ENCODE measurements around the gene OR2C1.

The OR2C1 gene

DNA sequence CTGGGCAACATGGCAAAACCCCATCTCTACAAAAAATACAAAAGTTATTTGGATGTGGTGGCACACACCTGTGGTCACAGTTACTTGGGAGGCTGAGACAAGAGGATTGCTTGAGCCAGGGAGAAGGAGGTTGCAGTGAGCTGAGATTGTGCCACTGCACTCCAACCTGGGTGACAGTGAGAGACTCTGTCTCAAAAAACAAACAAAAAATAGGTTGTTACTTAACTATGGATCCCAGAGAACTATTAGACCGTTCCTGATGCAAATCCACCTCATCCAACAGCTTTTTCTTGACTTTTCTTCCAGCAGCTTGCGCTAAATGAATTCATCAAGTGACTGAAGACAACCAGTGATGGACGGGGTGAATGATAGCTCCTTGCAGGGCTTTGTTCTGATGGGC lies at the start of gene OR2C1:
Gene OR2C1 (plus strand): TSS at position 301 of the 400 bp plus-strand sequence. CDS start 52 bp downstream, at position 353.
- DNase-seq: no peak

DNA sequence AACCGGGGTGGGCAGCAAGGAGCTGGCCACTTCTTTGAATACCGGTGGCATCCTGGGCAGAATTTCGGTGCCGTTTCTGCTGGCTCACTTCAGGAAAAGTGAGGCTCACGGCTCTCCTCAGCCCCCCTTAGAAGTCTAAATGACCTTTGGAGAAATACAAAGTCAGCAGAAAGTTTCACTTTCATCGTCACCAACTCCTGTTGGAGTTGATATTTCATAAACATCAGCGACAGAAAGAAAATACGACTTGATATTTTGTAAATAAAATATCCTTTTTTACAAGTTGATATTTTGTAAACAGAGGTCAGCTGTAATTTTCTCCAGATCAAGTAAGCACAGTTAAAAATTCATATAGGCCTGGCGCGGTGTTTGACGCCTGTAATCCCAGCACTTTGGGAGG lies 49.6 kb upstream of the OR2C1 start:
- no peak for DNase-seq

DNA sequence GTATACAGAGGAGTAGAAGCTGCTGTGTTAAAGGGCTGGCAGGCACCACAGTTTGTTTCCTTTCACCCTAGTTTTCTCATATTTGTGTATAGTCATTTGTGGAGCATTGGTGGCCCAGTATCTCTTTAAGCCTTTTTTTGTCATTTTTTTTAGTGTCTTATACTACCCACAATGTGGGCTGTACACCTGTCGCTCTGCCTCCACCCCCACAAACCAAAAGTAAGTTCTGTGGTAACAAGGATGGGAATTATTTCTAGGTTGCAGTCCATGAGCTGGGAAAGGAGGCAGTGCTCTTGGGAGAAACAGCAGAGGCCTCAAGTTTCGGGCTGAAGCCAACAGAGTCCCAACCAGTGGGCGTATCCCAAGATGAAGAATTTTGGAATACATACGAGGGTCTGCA lies 44.2 kb upstream of the OR2C1 start:
- no peak for DNase-seq

DNA sequence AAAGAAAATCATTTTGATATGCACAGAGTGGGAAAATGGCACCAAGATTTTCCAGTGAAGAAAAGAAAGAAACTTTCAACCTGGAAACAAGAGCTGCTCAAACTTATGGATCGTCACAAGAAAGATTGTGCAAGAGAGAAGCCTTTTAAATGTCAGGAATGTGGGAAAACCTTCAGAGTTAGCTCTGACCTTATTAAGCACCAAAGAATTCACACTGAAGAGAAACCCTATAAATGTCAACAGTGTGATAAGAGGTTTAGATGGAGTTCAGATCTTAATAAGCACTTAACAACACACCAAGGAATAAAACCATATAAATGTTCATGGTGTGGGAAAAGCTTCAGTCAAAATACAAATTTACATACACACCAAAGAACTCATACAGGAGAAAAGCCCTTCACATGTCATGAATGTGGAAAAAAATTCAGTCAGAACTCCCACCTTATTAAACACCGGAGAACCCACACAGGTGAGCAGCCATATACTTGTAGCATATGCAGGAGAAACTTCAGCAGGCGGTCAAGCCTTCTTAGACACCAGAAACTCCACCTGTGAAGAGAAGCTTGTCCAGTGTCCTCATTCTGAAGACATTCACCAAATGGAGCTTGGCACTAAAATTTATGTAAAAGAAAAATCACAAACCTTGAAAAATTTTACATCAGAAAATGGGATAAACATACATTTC lies 38.2 kb upstream of the OR2C1 start:
- no peak for DNase-seq

DNA sequence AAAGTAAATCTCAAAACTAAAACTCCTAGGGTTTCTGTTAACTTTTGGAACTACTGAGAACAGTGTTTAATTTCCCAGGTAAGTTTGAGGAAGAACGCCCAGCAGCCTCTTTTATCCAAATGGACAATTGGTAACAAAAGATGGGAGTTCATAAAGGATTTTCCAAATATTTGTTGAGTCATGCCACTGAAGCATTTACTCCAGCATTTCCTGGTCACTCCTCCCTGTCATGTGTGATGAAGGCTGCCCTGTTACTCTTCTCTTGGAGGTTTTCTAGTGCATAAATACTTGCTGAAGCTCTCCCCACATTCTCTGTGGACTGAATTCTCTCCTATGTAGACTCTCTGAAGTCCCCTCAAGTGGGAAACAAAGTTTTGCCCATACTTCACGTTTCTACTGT lies 33.9 kb upstream of the OR2C1 start:
- no peak for DNase-seq

DNA sequence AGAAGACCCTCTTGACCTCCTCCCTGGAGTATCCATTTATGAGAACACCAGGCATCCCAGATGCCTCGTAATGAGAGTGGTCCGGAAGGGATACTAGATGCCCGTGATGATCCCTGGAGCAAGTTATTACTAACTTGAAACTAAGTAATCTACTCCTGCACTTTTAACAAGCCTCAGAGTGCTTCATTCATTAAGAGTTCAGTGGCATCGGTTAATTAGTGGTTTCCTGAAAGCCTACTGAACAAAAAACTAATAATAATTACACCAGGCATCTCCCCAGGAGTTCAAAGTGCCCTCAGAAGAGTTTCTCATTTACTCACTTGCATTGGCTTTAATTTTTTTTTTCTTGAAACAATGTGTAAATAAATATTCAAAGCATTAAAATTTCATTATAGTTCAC lies 28.2 kb upstream of the OR2C1 start:
- no peak for DNase-seq

DNA sequence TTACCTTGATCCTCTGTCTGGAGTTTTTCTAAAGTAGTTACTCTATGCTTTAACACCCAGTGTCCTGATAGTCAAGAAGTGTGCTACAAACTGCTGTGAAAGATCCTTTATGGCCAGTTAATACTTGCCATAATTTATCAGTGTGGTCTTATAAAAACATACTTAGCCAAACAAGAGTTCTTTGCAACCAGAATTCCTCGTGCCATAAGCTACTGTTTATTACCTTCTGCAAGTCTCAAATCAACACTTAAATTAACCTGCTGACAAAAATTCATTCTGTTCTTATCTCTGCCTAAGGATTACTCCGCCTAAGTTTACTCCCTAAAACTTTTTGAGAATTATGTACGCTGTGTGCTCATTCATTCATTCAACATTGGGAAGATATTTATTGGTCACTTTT lies 27.6 kb upstream of the OR2C1 start:
- no peak for DNase-seq

DNA sequence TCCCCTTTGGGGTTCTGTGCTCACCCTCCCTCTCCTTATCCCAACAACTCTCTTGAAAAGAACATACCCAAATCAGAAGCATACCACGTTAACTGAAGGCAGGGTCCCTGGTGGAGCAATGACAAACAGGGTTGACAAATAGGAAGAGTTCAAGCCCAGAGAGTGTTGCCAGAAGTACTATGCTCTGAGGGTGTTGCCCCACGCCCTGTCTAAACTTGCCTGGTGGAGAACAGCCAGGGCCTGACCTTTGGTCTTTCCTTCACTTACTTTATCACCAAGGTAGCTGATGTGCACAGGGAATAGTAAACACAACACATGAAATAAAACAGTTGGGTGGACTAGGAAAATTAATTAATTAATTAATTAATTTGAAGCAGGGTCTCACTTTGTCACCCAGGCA lies 27.0 kb upstream of the OR2C1 start:
- no peak for DNase-seq

DNA sequence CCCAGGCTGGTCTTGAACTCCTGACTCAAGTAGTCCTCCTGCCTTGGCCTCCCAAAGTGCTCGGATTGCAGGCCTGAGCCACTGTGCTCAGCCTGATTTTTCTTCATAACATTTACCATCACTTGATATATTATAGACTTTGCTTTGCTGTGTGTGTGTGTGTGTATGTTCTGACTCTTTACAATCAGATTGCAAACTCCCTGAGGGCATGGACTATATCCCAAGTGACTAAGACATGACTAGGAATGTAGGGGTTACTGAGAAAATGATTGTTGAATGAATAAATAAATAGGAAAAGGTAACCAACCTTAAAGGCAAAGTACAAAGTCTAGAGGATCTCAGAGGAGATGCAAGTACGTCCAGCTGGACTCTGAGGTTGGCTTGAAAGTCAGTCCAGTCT lies 9.6 kb upstream of the OR2C1 start:
- DNase-seq: no peak

DNA sequence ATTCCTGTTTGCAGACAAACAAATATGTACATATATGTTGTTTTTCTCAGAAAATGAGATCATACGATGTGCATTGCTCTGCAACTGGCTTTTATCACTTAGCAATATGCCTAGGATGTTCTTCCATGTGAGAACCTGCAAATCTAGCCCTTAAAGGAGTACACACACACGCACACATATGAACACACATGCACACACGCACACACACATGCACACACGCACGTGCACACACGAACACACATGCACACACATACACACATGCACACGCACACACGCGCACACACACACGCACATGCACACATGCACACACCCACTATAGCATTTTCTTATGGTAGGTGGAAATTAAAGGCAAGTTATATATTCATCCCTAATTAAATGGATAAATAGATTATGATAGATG lies 8.1 kb upstream of the OR2C1 start:
- DNase-seq: no peak

DNA sequence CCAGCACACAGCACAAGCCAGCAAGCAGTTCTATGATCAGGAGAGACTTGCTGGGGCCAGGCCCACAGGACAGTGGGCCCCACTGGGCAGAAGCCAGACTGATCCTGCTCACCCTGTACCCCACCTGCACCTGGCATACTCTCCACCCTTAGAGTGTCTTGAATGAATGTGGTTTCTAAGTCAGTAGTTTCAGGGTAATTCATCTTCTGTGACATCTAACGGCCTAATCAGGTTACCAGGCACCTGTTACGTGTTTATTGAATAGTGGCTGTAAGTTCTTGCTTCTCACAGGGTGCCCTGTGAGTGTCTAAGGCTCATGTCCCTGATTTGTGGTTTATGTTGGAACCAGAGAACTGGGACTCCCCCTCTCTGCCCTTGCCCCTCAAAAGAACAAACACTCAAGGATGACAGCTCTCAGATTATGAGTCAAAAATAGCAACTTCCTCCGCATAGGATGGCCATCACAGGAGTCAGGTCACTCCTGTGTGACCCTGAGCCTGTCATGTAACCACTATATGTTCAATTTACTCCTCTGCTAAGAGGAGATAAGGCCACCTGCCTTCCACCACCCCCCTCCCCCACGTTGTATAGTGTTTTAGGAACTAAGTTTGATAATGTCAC lies 7.0 kb upstream of the OR2C1 start:
- no peak for DNase-seq

DNA sequence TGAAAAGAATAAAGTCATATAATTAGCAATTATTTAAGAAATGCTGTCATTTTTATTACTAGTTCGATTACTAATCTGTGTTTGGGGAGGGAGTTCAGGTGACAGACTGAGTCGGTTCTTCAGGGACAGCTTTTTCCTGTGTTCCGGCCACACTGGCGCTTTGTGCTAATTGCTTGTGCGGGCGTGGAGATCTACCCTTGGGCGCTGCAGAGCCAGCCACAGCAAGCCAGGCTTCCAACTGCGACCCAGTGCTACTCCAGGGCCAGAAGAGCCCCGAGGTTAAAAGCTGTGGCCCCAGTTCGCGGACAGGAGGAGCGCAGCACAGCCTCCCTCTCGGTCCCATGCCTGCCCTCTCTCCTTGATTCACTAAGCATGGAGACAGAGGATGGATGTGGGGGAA lies 6.5 kb upstream of the OR2C1 start:
- DNase-seq: no peak

DNA sequence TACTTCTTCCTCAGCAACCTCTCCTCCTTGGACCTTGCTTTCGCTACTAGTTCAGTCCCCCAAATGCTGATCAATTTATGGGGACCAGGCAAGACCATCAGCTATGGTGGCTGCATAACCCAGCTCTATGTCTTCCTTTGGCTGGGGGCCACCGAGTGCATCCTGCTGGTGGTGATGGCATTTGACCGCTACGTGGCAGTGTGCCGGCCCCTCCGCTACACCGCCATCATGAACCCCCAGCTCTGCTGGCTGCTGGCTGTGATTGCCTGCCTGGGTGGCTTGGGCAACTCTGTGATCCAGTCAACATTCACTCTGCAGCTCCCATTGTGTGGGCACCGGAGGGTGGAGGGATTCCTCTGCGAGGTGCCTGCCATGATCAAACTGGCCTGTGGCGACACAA lies 429 bp downstream of the OR2C1 start:
- DNase-seq: no peak

DNA sequence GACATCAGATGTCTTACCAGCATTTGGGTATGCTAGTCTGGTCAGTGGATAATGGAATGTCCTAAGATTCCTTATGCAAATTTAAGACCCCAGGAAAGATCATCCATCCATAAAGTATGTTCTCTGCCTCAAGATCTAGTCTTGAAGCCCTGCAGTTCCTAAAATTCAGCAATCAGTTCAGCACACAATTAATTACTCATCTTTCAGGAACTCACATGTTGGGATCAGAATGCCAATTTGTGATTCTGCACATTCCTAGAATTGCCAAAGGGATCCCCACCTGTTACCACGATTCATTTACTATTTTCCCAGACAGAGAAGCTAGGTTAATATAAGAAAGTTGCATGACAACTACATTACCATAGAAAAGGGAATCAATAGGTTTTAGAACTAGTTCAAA lies 3.2 kb downstream of the OR2C1 start:
- DNase-seq: no peak

DNA sequence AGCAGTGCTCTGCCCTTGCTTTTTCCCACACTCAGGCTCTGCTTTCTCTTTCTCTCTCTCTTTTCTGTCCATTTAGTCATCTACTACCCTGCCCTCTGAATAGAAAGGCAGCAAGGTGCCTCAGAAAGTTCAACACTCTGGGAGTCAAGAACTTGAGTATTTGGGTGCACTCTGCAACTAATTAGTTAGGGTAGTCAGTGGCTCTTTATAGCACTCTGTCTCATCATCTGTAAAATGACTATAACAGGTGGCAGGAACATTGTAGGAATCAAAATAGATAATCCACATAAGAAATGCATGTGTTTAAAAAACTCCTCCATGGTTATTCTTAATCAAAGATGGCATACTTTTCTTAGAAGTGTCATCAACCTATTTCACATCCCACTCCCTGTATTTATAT lies 7.2 kb downstream of the OR2C1 start:
- DNase-seq: no peak

DNA sequence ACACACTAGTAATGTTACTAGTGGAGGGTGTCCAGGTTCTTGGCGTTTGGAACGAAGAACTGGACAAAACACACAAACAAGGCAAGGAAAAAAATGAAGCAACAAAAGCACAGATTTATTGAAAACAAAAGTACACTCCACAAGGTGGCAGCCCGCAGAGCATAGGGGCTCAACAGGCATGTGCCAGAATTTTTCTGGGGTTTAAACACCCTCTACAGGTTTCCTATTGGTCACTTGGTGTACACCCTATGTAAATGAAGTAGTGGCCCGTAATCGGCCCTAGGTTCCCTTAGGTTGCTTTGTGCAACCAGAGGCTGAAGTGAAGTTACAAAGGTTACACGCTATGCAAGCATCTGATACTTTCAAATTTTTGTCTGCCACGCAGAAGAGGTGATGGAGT lies 8.1 kb downstream of the OR2C1 start:
- DNase-seq: no peak

DNA sequence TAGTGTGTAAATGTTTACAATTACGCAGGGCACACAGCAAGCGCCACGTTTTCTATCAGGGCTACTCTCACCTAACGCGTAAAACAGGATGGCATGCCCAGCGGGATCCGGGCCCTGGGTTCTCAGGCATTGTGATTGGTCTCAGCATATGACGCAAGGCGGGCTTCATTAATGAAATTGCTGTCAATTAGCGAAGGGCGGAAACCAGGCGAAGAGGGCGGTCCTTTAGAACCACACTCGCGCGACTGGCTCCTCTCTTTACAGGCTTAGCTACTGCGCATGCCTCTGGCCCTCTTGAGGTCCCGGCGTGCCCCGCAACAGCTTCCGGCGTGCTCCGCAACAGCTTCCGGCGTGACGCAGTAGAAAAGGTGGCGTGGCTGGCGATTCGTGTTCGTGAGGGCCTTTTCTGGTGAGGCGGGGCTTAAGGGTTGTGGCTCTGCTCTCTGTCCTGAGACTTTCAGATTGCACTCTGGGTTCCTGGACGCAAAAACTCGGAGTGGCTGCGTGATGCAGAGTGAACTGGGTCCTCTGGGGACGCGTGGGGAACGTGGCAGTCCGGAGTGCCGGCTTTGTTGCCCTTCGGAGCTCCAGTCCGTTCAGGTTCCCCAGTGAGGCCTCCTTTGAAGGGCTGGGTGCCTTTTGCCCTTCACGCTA lies 9.2 kb downstream of the OR2C1 start:
- no peak for DNase-seq

DNA sequence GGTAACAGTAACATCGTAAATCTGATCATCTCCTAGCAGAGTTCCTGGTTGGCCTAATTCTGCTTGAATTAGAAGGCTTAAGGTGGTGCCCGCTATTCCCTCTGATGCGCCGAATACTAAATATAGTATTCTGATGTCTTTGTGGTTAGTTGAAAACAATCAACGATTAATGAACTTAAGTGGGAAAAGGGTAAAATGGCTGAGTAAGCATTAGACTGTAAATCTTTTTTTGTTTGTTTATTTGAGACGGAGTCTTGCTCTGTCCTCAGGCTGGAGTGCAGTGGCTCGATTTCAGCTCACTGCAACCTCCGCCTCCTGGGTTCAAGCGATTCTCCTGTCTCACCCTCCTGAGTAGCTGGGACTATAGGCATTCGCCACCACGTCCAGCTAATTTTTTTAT lies 13.4 kb downstream of the OR2C1 start:
- DNase-seq: no peak

DNA sequence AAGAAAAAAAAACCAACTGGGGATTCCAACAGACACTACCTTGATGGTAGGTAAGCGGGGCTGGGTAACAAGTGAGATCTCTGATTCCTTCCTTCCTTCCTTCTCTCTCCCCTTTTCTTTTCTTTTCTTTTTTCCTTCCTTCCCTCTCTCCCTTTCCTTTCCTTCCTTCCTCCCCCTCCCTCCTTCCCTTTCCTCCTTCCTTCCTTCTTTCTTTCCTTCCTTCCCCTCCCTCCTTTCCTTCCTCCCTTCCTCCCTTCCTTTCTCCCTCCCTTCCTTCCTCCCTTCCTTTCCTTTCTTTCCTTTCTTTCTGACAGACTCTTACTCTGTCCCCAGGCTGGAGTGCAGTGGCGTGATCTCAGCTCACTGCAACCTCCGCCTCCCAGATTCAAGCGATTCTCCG lies 20.0 kb downstream of the OR2C1 start:
- no peak for DNase-seq

DNA sequence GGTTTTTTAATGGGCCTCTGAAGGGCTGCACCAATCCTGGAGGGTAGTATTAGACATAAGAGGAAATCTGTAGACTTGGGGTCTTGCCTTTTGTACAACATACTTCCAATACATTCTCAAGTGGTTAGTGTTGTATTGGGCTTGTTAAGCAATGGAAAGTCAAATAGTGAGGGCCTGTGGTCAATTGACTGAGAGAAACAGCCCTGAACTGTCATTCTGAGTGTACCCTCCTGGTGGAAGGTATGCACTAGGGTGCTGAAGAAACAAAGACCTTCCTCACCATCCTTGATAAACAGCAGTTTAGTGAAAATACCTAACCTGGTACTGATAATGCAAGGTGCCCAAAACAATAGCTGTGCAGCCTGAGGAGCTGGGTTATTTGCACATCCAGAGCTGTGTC lies 22.2 kb downstream of the OR2C1 start:
- no peak for DNase-seq

DNA sequence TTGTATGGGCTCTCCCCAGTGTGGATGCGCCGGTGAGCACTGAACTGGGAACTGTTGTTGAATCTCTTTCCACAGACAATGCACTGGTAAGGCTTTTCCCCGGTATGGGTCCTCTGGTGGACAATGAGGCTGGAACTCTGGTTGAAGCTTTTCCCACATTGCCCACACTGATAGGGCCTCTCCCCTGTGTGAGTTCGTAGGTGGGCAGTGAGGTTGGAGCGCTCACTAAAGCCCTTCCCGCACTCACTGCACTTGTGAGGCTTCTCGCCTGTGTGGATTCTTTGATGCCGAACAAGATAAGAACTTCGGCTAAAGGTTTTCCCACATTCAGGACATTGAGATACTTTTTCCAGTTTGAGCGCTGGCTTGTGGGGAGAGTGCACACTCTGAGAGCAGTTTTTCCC lies 27.4 kb downstream of the OR2C1 start:
- DNase-seq: no peak

DNA sequence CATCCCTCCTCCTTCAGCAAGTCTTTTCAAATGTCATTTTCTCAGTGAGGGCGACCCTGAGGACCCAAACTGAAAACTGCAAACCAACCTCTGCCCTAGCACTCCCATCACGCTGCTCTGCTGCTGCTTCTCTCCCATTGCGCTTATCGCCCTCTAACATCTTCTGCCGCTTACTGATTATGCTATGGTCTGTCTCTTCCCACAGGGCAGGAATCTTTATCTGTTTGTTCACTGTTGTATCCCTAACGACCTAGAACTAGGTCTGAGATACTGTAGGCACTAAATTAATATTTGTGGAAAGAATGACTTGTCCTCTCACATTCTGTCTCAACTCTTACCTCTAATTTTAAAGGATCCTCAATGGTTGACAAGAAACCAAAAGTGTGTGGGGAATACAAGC lies 32.6 kb downstream of the OR2C1 start:
- DNase-seq: no peak

DNA sequence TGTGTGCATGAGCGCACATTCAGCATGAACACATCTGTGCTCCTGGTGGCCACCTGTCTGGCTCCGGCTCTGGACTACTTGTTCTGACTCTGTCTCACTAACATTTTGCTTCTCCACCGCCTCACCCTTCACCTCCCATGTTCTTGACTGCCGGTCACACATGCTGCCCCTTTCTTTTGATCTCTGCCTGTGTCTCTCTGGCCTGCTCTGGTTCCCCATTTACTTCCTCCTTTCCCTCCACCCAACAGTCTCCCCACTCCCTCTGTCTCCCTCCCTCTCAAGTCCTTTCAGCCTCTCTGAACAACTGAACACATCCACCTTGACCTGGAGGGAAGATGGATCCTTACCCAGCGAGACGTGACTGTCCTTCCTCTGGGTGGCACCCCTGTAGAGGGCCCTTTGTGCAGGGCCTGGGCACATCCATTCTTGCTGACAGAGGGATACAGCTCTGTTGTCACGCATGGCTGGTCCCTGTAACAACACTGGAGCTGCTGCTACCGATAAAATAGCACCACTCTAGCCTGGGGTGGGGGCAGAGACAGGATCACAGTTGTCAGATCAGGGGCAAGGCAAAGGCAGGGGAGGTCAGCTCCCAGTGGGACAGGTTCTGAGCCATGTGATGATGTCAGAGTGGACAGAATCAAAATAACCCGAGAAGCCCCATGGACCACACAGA lies 34.1 kb downstream of the OR2C1 start:
- no peak for DNase-seq

DNA sequence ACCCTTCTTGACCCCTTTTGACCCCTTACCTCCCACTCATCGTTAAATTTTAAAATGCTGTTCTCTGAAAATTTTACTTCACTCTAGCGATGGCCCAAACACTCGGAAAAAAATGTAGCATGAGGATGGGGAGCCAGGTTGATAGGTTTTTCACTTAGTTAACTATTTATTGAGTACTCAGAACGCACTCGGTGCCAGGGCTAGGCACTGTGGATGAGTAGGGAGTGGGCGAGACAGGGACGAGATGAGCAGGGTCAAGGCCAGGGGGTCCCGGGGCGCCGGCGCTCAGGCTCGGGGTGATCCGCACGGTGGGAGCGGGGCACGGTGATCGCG lies 44.7 kb downstream of the OR2C1 start:
- no peak for DNase-seq

All from SIG-M5 (cell line).